HPDE6-E6E7 (cell line): ENCODE results near the gene MGRN1.

Experiments used
- DNase-seq: peaks from one replicate; pipeline ENCODE4 v3.0.0; 2011; ENCODE audit warnings: missing footprints; ENCODE audit errors: extremely low spot score

Gene MGRN1

GRCh38 chr16:4604401-4604800 is 20.2 kb upstream of the MGRN1 start:
- no peak for DNase-seq

- DNase-seq = no peak
Measured at GRCh38 chr16:4606354-4606753, 18.3 kb upstream of the MGRN1 start.

- no peak for DNase-seq
Measured at GRCh38 chr16:4607841-4608703, 16.6 kb upstream of the MGRN1 start.

GRCh38 chr16:4608704-4608980 is 16.0 kb upstream of the MGRN1 start:
- DNase-seq = no peak

GRCh38 chr16:4609200-4610010 is 15.2 kb upstream of the MGRN1 start:
- no peak for DNase-seq

GRCh38 chr16:4610011-4611005 is 14.3 kb upstream of the MGRN1 start:
- DNase-seq = no peak

- DNase-seq = no peak
Measured at GRCh38 chr16:4611337-4612021, 13.1 kb upstream of the MGRN1 start.

- DNase-seq = no peak
Measured at GRCh38 chr16:4612474-4612931, 12.1 kb upstream of the MGRN1 start.

GRCh38 chr16:4612977-4613635 is 11.5 kb upstream of the MGRN1 start:
- DNase-seq = peak; percentile 58

- DNase-seq = no peak
Measured at GRCh38 chr16:4613636-4614570, 10.7 kb upstream of the MGRN1 start.

- peak; percentile 85 for DNase-seq
Measured at GRCh38 chr16:4614571-4615383, 9.8 kb upstream of the MGRN1 start, which contains the start of gene UBALD1. Gene UBALD1 (minus strand): TSS chr16:4614888. CDS start chr16:4614797, 91 bp downstream.

- DNase-seq = no peak
Measured at GRCh38 chr16:4615384-4616046, 9.1 kb upstream of the MGRN1 start.

- peak; percentile 94 for DNase-seq
Measured at GRCh38 chr16:4616047-4616811, 8.4 kb upstream of the MGRN1 start.

- no peak for DNase-seq
Measured at GRCh38 chr16:4617880-4618279, 6.7 kb upstream of the MGRN1 start.

GRCh38 chr16:4618645-4619418 is 5.8 kb upstream of the MGRN1 start:
- peak; percentile 40 for DNase-seq

- DNase-seq = no peak
Measured at GRCh38 chr16:4623593-4623992, 1.0 kb upstream of the MGRN1 start.
